ENCODE data around the gene NAP1L4.

The NAP1L4 gene

DNA sequence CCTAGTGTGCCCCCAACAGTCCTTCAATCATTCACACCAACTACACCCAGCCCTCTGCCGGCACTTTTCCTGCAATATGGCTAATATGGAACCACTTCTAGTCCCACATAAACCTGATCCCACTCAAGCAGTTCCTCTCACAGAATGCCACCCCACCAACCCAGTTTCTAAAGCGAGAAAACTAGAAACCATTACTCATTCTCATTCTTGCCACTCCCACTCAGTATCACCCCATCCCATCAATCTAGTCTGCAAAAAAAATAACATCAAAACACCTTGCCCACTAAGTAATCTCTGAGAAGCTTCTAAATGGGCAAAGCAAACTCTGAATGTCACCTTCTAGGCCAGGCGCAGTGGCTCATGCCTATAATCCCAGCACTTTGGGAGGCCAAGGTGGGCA, 17.9 kb downstream of the NAP1L4 start:
- TF ChIP-seq GATA3 (IDR thresholded peaks at IDR 0.05; ENCODE audit: low read depth, low read length) (no peak), GATA2 (IDR thresholded peaks at IDR 0.05; ENCODE audit: low read depth, low read length) (no peak)

DNA sequence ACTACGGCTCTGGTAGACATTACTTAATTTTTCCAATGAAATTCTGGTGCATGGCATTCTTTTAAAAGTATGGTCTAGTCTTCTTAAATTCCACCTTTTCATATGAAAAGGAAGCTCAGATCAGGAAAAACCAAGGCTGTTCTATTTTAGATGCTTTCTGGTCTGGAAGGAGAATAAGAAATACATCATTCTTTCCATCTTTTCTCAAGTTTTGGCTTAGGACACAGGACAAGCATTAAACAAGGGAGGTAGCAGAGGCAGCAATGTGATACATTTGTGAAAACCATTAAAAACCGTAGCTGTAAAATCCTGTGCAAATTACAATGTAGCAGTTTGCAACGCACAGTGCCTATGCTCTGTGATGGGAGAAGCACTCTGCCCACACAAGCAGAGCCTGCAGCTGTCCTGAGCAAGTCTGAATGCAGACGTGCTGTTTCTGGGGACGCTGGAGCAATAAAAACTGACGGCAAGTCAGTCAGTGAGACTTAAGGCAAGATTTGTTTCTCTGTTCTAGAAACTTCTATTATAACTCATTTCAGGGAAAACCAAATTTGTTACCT, 23.7 kb downstream of the NAP1L4 start:
- no peak for TF ChIP-seq GATA2 (IDR thresholded peaks at IDR 0.05; ENCODE audit: low read depth, low read length)
- TF ChIP-seq GATA3 (IDR thresholded peaks at IDR 0.05; ENCODE audit: low read depth, low read length), result no peak

DNA sequence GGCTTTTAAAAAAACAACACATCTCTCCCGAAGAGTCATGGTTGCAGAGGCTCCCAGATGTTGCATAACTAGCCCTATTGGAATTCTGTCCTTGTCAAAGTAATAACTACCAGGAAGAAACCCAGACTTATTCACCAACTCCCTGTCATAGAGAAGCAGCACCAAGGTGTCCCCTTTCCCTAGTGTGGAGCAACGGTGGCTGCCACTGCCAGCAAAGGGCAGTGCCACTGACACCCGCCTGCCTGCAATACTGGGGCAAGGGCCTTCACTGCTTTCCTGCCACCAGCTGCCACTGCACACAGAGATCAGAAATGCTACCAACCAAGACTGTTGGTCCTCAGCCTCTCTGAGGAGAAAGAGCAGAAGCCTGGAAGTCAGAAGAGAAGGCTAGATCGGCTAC, 27.3 kb downstream of the NAP1L4 start:
- TF ChIP-seq GATA3 (IDR thresholded peaks at IDR 0.05; ENCODE audit: low read depth, low read length), result no peak
- no peak for TF ChIP-seq GATA2 (IDR thresholded peaks at IDR 0.05; ENCODE audit: low read depth, low read length)

DNA sequence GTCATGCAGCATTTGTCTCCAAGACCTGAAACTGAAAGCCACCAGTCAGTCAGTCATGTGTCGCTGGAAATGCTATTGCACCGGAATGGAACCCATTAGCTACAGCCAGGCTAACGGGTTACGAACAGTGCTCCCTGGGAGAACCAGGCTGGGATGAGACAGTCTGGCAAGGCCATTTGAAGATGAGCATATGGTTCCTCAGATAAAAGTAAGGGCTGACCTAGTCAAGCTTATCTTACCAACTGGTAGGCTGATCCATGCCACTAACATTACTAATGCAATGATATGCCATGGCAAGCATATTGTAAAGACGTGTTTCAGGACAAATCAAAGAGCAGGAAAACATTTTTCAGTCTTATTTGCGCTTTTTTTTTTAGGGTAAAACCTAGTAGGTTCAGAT, 28.4 kb downstream of the NAP1L4 start:
- TF ChIP-seq GATA2 (IDR thresholded peaks at IDR 0.05; ENCODE audit: low read depth, low read length) (no peak), GATA3 (IDR thresholded peaks at IDR 0.05; ENCODE audit: low read depth, low read length) (no peak)

DNA sequence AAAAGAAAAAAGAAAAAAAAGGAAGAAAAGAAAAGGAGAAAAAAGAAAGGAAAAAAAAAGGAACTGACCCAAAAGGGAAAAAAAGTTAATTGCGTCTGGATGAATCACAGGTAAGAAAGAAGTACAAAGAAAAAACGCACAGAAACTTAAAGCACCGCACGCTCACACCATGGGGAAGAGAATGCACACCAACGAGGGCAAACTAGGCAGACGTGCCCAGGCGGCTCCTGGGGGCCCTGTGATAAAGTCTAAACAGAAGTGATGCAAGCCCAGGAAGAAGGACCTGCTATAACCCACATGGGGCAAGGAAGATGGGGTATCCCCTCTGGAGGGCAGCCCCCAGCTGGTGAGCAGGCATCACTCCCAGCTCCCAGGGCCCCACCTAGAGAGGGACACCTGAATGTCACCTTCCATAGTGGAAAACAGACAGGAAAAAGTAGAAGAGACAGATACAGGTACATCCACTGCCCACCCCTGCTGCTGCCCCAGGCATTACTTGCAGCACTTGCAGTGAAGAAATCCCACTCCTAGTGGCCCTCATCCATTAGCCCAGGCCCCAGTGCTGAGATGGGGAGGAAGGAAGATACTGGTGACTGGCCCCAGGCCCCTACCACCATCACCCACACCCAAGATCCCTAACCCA, 28.9 kb downstream of the NAP1L4 start:
- TF ChIP-seq GATA3 (IDR thresholded peaks at IDR 0.05; ENCODE audit: low read depth, low read length), result no peak
- TF ChIP-seq GATA2 (IDR thresholded peaks at IDR 0.05; ENCODE audit: low read depth, low read length), result no peak

DNA sequence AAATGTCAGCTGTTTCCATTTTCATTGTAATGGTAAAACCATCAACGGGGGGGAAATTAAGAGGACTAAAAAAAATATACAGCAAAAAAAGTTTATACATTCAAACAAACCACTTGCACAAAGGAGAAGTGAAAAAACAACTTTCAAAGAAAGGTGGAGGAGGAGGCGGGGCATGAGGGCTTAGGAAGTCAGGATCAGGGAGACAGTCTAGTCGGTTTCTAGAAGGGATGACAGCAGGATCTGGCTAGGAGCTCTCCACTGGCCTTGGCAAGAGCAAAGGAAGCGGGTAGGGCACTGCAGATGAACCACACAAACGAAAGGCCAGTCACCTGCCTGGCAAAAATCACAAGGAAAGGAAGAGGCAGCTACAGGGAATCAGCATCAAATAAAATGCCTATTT, 31.0 kb downstream of the NAP1L4 start:
- no peak for TF ChIP-seq GATA2 (IDR thresholded peaks at IDR 0.05; ENCODE audit: low read depth, low read length)
- TF ChIP-seq GATA3 (IDR thresholded peaks at IDR 0.05; ENCODE audit: low read depth, low read length), result no peak

DNA sequence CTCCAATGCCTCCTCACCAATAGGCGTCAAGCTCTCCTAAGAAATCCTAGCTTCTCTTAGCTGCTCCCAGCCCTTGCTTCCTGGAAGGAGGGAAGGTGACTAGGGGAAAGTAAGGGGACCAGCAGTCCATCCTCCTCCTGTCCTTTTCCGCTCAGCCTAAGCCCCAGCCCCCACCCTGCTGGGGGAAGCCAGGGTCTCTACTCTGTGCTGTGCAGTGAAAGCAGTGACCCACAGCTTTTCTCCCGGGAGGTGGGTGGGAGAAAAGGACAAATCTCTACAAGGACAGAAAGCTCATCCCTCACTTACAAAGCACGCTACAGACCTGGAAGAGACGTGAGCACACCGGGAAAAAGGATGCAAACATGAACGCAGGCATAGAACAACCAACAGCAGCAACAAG, 32.0 kb downstream of the NAP1L4 start:
- TF ChIP-seq GATA3 (IDR thresholded peaks at IDR 0.05; ENCODE audit: low read depth, low read length) (no peak), GATA2 (IDR thresholded peaks at IDR 0.05; ENCODE audit: low read depth, low read length) (no peak)

DNA sequence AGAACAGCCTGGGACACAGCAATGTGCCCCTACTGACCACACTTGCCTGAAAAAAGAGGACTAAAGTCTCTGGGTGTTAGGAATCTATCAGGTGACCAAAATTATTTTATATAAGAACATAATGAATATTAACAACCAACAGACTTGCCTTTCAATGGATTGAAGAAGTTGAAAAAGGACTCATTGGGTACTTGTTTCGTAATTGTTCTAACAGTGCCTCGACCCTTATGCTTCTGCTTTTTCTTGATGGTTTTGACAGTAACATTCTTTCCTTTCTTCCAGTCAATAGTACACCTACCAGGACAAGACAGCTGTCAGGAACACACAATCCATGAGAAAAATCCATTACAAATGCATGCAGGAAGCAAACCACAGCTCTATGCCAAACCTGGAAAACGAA, 33.9 kb downstream of the NAP1L4 start:
- TF ChIP-seq GATA3 (IDR thresholded peaks at IDR 0.05; ENCODE audit: low read depth, low read length), result no peak
- TF ChIP-seq GATA2 (IDR thresholded peaks at IDR 0.05; ENCODE audit: low read depth, low read length), result no peak

DNA sequence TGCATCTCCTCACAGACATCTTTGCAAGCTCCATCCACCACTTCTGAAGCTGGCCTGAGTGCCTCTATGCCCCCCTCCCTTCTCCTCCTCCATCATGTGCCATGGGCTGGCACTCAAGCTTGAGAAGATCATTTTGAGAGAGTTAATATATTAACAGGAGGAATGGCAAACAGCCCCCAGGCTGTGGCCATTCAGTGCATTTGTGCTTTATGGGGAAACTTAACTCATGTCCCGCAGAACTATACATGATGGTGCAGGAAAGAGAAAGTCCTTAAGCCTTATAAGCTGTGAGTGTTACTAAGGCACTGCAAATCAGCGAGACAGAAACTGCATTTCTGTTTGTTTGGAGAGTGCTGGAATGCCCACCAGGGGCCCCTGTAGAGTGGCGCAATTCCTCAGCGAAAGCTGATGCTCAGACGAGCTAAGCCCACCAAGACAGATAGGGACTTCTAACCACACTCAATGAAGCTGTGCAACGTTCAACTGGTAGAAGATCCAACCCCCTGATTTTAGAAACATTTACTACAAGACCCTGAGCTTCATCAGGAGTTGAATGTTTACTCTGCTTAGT, 36.1 kb downstream of the NAP1L4 start:
- TF ChIP-seq GATA3 (IDR thresholded peaks at IDR 0.05; ENCODE audit: low read depth, low read length), result no peak
- no peak for TF ChIP-seq GATA2 (IDR thresholded peaks at IDR 0.05; ENCODE audit: low read depth, low read length)

DNA sequence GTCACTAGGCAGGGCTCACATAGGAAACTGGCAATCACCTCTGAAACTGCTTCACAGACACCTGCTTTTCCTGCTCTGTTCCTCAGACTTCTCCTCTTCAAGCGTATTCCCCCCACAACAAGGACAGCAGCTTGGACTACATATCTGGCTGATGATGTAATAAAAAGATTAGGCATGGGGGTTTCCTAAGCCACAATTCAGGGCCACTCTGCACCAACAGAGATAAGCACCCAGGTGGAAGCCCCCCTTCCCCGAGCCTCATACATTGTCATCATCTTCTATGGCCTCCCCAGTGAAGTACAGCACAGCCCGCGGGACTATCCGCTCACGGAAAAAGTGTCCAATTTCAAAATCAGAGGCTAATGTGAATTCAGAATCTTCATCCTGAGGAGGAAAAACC, 37.9 kb downstream of the NAP1L4 start:
- TF ChIP-seq GATA3 (IDR thresholded peaks at IDR 0.05; ENCODE audit: low read depth, low read length), result no peak
- no peak for TF ChIP-seq GATA2 (IDR thresholded peaks at IDR 0.05; ENCODE audit: low read depth, low read length)

DNA sequence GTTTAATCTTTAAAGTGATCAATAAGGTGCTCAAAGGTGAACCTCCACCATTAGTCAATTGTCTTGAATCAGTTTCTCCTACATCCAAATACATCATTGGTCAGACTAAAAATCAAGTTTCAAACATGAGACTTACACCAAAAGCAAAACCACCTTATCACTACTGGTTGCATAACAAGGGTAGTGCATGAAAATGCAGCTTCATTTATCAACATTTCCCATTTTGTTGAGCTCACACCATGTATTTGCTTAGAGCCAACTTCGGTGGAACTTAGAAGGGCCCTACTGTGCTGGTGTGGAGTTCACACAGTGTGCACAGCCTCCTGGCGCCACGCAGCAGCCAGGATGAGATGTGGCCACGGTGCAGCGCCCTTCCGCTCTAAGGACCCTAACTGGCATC, 39.8 kb downstream of the NAP1L4 start:
- TF ChIP-seq GATA2 (IDR thresholded peaks at IDR 0.05; ENCODE audit: low read depth, low read length), result no peak
- no peak for TF ChIP-seq GATA3 (IDR thresholded peaks at IDR 0.05; ENCODE audit: low read depth, low read length)

DNA sequence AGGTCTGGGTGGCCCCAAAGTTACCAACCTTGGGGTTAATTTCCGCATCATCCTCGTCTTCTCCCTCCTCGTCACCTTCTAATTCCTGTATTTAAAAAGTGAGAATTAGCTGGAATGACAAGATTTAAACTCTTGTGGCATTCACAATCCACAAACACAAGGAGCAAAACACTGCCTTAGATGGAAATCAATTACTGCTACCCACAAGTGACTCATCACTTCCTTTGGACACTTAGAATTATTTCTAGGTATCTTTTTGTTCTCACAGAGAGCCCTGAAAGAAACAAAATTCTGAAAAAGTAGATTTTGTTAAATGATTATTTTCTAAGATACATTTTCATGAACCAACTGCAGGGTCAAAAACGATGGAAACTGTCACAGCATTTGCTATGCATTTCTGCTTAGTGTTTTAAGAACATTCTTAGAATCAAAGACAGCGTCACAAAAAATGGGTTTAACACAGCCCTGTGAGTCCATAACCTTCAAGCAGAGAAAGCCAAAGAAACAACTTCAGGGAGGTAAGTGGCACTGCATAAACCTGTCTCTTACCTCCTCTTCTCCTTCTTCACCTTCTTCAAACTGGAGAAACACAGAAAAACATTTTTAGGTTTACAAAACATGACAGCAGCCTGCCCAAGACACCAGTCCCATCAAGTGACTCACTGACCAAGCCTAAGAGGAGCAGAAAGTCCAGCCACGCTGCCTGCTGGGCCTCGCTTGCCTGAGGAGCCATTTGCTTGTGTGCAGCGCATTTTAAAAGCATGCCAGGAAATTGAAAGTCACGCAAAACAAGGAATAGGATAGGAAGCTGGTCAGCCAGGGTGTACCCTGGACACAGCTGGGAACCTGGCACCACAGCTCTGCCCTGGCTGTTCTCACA, 40.7 kb downstream of the NAP1L4 start:
- TF ChIP-seq GATA3 (IDR thresholded peaks at IDR 0.05; ENCODE audit: low read depth, low read length) (no peak), GATA2 (IDR thresholded peaks at IDR 0.05; ENCODE audit: low read depth, low read length) (no peak)

DNA sequence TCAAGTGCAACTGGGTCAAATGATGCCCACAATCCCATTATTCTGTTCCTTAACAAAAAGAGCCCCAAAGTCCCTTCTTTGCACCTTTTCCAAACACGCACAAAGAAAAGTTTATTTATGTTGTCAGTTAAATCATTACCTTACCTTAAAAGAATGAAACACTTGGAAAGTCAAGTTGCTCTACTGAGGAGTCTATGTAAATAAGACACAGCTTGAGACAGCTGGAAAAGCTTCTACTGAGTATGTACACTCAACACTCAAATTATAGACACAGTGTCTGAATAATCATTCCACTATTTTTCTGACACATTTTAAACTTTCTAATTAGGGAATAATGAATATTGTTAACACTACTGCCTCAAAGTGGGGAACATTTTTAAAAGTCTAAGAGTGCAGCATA, 41.3 kb downstream of the NAP1L4 start:
- no peak for TF ChIP-seq GATA2 (IDR thresholded peaks at IDR 0.05; ENCODE audit: low read depth, low read length)
- TF ChIP-seq GATA3 (IDR thresholded peaks at IDR 0.05; ENCODE audit: low read depth, low read length), result no peak

DNA sequence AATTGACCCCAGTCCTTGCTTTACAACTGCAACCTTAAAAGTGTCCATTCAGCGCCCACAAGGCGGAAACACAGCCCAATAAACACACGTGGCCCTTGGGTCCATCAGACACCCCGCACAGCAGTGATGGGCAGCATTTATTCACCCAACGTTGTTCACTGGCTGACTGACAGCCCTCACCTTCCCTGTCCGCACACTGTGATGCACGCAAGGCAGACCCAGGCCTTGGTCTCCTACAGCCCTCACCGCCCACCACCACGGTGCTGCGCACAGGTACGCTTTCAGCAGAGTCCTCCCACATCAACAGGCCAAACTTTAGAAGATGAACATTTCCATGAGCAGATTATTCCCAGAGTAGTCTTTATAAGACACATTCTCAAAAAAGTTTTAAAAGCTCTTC, 42.2 kb downstream of the NAP1L4 start:
- TF ChIP-seq GATA2 (IDR thresholded peaks at IDR 0.05; ENCODE audit: low read depth, low read length) (no peak), GATA3 (IDR thresholded peaks at IDR 0.05; ENCODE audit: low read depth, low read length) (no peak)
